C4-2B (cell line): ENCODE results near the gene ATP11A.

Experiments
- H3K27ac ChIP-seq: fragments of 450-650 bp; 2 replicates; pipeline ENCODE4 v1.5.1; 2017
- ZFX ChIP-seq: fragments of 450-650 bp; IDR thresholded peaks from 2 replicates; pipeline ENCODE4 v1.6.1; 2017
- TF ChIP-seq, protein P1 (sequence below): fragments of 450-650 bp; conservative IDR thresholded peaks from 2 replicates; pipeline ENCODE4 v1.5.1; 2017; ENCODE audit warnings: mild to moderate bottlenecking

Gene ATP11A

DNA sequence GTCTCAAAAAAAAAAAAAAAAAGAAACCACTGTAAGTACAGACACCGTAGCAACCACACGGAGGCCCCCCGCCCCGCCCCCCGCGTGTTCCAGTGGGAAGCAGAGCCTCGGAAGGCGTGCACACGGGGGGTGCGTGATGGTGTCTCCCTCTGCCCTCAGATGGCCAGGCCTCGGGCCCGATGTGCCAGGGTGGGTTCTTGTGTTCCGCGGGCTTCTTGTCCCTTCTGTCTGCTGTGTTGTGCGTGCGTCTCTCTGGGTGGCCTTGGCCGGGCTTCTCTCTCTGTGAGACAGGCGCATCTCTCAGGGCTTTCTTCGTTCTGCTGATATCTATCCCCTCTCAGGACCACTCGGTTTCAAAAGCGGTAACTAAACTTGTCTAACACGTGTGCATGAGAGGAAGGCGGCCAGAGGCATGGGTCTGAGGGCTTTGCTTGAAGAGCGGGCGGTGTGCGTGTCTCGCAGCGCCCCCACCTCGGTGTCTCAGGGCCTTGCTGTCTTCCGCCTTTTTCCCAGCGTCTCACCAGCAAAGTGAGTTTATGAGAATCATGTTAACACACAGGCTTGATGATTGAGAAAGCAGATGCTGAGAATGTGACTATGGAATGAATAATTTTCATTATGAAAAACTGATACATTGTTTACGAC, 12.6 kb downstream of the ATP11A start:
- no peak for TF ChIP-seq ZFX
- TF ChIP-seq, protein P1, sequence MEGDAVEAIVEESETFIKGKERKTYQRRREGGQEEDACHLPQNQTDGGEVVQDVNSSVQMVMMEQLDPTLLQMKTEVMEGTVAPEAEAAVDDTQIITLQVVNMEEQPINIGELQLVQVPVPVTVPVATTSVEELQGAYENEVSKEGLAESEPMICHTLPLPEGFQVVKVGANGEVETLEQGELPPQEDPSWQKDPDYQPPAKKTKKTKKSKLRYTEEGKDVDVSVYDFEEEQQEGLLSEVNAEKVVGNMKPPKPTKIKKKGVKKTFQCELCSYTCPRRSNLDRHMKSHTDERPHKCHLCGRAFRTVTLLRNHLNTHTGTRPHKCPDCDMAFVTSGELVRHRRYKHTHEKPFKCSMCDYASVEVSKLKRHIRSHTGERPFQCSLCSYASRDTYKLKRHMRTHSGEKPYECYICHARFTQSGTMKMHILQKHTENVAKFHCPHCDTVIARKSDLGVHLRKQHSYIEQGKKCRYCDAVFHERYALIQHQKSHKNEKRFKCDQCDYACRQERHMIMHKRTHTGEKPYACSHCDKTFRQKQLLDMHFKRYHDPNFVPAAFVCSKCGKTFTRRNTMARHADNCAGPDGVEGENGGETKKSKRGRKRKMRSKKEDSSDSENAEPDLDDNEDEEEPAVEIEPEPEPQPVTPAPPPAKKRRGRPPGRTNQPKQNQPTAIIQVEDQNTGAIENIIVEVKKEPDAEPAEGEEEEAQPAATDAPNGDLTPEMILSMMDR, result no peak
- no peak overlapping the region for H3K27ac ChIP-seq

DNA sequence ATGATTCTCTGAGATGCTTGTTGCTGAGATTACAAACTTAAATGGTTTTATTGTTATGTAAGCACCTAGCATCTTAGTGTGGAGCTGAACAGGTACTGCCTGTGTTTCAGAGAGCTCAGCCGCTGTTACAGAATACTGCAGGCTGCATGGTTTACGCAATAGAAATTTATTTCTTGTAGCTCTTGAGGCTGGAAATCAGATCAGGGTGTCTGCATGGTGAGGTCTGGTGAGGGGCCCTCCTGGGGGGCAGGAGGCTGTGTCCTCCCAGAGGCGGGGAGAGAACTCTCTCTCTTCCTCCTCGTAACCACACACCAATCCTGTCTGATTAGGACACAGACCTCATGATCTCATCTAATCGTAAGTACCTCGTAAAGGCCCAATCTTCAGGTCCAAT, 13.1 kb downstream of the ATP11A start:
- no peak for TF ChIP-seq ZFX
- TF ChIP-seq, protein P1, result no peak

DNA sequence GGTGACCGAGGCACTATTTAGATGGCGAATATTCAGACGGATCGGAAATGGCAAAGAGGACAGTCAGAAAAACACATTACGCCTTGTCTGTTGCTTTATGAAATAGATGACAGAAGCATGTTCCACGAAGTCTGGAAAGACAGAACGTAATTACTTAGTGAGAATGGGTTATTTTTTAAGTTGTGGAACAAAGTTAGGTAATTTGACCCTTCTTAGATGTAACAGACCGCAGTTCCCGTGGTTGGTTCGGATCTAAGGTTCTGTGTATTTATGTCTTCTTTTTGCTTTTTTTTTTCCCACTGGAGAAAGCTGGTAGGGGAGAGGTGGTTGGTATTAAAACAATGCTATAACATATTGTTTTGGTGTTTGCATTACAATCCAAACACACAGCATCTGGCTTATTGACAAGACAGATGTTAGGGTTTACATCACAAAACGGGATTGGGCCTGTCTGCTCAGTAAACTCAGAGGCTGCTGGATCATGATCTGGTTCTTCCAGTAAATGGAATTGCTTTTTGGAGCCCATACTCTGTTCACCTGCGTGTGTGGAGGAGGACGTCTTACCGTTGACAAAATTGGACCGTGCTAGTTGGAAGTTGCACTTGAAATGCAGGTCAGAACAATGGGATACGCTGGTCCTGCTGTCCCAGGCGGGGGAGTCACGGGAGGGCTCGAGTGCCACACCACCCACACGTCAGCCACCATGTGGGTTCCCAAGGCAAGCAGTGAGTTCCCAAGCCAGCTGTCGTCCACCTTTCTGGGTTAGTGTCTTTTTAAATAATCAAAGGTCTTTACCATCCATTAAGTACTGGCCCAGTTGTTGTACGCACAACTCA, 13.8 kb downstream of the ATP11A start:
- no peak overlapping the region for H3K27ac ChIP-seq
- TF ChIP-seq ZFX, result no peak
- TF ChIP-seq, protein P1, result no peak

More for the DNA sequence above, 13.1 kb downstream of the ATP11A start:
- no peak overlapping the region for H3K27ac ChIP-seq

DNA sequence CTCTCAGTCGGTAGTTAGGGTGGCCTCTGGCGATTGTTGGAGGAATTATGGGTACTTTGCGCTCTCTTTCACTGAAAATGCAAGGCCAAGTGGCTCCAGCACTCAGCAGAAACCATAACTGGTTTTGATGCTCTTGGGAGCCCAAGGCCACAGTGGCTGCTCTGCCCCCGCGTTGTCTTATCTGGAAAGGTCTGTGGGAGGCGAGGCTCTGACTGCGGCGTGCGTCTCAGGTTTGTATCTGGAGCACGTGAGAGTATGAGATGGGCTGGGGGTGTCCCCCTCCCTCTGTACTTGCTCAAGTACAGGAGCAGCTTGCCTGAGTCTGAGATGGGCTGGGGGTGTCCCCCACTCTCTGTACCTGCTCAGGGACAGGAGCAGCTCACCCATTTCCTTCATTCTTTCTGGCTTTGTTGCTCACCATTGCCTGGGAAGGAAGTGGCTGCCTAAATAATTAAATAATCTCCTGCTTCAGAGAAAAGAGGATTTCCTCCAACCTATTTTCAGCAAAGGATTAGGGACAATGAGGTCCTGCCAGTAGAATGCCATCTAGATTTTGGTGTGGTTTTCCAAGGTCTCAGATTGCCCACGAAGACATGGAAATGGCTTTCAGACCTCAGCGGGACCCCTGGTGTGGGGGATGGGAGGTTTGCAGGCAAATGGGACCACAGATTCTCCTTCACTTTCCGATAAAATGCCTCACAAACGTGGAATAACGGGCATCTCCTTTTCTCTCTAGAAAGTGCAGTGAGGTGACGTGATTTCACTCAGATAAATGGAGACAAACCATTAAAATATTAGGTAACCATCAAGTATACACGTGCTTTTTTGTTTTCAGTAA, 14.7 kb downstream of the ATP11A start:
- no peak overlapping the region for H3K27ac ChIP-seq
- TF ChIP-seq ZFX, result no peak
- TF ChIP-seq, protein P1, result no peak

DNA sequence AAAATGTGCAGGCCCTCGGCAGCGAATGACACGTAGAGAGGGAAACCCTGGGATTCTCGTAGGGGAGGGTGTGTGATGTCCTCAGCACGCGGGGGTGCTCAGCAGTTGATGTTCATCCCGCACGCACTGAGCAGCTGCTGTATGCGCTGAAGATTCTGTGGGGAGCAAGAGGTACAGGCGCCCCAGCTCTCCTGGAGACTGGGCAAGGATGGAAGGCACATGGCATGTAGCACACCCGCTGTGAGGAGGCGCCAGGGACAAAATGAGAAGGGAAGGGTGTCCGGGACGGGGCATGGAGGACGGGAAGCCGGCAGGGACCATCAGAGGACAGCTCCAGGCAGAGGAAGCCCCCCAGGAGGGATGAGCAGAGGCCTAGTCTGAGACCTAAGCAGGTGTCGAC, 15.4 kb downstream of the ATP11A start:
- no peak for TF ChIP-seq ZFX
- TF ChIP-seq, protein P1, result no peak
- H3K27ac ChIP-seq, result no peak overlapping the region

DNA sequence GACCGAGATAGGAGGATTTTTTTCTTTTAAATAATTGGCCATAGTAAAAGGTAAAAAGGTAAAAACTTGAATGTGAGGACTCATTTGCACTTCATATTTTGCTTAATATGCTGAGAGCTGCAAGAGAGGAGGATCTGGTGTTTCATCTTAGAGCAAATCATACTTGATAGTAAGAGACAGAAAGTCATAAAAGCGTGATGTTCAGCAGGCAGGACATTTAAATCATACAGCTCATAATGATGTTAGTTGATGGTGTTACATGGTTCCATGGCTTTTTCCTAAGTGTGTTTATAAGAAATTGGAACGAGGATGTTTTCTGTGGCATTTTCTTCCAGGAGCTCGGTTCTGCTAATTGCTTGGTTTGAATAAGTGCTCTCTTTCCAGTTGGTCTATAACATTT, 16.3 kb downstream of the ATP11A start:
- H3K27ac ChIP-seq, result no peak overlapping the region
- TF ChIP-seq ZFX, result no peak
- TF ChIP-seq, protein P1, result no peak
